M059J (cell line): ENCODE measurements around the gene SLC10A7. TPM values are rescaled to one million over a fixed set of nuclear protein-coding genes. Genes with fewer than 3 reads are reported as not detected.
A peak's percentile ranks its signal among the peaks of the same experiment; 100 is the strongest.

Experiments
- DNase-seq: peaks from one replicate; pipeline ENCODE4 v3.0.0-alpha.2; 2012; ENCODE audit warnings: low read depth
- total RNA-seq: library from RNA; depleted of rRNA; stranded (reverse); fragments of >200 nt; shearing (Covaris generic); gene quantifications from 2 replicates; pipeline ENCODE4 v1.2.3, GENCODE V29; 2014; rRNA removed

SLC10A7 gene, protein sequence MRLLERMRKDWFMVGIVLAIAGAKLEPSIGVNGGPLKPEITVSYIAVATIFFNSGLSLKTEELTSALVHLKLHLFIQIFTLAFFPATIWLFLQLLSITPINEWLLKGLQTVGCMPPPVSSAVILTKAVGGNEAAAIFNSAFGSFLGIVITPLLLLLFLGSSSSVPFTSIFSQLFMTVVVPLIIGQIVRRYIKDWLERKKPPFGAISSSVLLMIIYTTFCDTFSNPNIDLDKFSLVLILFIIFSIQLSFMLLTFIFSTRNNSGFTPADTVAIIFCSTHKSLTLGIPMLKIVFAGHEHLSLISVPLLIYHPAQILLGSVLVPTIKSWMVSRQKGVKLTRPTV
- 8.7 and 10.3 TPM in 2 replicates for total RNA-seq

GRCh38 chr4:146521541-146522097, at the start of gene SLC10A7:
SLC10A7 (minus strand) TSS chr4:146521940; CDS start chr4:146521717, 223 bp downstream.
- DNase-seq: peak; percentile 71

DNA sequence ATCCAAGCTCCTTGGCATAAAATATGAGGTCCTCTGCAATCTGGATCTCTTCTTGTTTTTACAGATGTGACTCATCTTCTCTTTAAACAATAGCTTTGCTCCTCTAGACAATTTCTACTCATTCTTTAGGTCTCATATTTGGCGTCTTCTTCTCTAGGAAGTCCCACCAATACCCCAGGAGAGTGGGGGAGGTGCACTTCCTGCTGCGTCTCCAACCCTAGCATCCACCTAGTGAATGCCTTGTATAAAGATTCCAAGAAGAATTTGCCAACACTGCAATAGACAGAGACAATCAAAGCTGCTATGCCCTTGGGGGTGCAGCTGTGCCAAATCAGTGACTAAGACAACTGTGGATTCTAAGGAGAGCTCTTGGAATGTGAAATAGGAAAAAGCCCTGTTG, 45.7 kb upstream of the SLC10A7 start:
- peak; percentile 23 for DNase-seq

- no peak for DNase-seq
Measured at GRCh38 chr4:146564492-146564891, 42.8 kb upstream of the SLC10A7 start.

GRCh38 chr4:146550161-146550560, 28.4 kb upstream of the SLC10A7 start:
- DNase-seq: no peak

GRCh38 chr4:146548443-146548842, 26.7 kb upstream of the SLC10A7 start:
- no peak for DNase-seq

DNA sequence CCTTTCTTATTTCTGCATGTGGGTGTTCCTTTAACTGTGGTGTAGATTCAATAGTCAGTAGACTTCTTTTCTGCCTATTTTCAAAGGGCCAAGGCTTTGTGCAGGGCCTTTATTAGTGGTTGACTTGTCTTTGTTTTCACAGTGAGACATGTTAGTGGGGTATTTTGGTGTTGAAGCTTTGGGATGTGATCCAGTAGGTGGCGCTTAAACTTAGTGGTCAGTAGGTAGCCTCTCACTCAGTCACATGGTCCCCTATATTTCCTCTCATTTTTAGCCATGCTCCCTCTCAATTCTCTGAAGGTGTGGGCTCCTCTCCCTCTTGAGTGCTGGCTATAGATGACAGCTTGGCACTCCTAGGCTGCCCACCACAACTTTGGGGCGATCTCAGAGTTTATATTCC, 23.4 kb upstream of the SLC10A7 start:
- DNase-seq: peak; percentile 26

DNA sequence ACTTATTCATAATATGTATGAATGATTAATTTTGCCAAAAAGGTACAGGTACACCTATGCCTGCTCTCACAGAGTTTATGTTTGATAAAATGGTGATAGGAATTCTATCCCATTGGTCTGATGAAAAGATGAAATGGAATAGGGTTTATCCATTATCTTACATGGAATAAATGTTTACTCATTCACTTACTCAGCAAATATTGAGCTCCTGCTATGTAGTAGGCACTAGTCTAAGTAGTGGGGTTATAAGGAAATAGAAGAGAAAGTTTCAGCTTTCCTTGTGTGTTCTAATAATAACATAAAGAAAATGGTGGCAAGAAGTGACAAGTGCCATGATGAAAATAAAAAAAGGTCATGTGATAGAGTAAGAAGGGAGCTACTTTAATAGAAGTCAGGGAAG, 12.4 kb upstream of the SLC10A7 start:
- DNase-seq: no peak

- no peak for DNase-seq
Measured at GRCh38 chr4:146525754-146526153, 4.0 kb upstream of the SLC10A7 start.

DNA sequence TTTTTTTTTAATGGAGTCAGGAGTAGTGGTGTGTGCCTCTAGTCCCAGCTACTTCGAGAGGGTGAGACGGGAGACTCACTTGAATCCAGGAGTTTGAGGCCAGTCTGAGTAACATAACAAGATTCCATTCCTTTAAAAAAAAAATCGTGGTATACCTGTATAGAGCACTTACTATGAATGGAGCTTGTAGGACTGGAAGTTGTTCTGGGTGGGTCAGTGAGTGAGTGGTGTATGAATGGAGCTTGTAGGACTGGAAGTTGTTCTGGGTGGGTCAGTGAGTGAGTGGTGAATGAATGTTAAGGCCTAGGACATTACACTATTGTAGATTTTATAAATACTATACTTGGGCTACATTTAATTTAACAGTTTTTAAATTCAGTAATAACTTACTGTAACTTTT, 2.9 kb upstream of the SLC10A7 start:
- no peak for DNase-seq

DNA sequence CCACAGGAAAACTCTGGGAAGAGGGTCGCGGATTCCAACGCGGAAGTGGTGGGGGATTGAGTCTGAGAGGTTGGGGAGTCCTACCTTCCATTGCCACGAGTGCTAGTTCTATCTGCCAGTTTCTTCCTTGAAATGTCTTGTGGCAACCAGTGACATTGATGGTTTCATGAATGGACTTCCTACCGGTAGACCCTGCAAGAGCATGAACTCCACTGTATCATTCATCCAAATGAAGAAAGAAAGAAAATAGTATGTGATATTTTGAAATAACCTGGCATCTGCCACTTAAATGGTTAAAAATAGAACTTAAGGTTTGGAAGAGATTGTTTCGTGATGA, 1.1 kb upstream of the SLC10A7 start:
- DNase-seq: peak; percentile 12

- peak; percentile 80 for DNase-seq
Measured at GRCh38 chr4:146522098-146522868, 543 bp upstream of the SLC10A7 start.

DNA sequence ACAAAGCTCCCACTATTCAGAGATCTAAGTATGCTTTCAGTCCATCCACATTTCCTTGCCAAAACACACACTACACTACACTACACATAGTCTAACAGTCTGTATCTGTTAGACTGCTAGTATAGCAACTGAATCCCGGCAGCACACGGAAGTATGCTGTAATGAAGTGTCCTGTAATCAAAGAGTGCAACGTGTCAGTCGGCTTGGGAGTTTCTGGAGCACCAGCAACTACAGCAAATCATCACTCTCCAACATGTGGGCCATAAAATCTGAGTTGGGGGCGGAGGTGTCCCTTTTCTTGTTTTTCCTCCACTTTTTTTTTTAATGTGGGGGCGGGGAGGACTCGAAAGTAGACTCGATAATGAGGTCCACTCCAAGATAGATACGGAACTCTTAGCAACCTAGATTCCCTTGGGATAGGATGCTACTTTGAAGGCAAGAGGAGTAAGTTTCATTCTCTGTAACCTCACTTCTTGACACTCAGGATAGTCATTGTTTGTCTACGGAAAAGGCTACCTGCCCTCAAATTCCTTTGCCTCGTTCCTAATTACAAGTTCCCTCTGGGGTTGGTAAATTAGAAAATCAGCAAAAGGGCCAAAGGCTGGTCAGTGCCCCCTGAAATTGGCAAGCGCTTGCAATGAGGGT, 722 bp downstream of the SLC10A7 start:
- DNase-seq: peak; percentile 60

DNA sequence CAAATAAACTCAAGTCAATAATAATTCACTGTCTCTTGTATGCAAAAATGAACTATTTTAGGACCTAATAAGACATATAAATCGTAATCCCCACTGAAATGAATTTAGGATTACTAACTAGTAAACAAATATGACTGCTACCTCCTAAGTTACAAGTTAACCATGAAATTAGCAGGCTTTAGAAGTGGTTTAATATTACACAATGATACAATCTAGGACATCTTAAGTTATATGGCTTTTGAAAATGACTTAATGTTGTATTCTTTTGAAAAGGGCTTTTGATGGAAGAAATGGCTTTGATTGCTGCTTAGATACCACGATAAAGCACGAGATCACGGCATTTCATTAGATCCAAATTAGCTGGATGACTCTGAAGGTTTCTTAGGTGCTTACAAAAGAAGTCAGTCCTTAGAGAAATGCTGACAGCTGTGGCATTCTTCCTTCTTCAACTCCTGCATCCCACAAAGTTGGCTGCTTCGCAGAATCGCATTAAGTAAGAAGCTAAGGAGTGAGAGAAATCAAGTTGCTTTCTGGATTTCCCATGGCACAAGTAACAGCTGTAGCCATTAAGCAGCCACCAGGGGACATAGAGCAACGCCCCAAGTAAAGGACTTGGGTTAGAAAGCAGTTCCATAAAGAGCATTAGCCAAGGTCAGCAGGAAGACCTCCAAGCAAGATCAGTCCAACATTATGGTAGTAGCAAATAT, 6.9 kb downstream of the SLC10A7 start:
- DNase-seq: no peak

GRCh38 chr4:146513548-146513947, 8.2 kb downstream of the SLC10A7 start:
- DNase-seq: no peak

- DNase-seq: no peak
Measured at GRCh38 chr4:146511381-146511780, 10.4 kb downstream of the SLC10A7 start.

GRCh38 chr4:146510942-146511341, 10.8 kb downstream of the SLC10A7 start:
- DNase-seq: no peak

- no peak for DNase-seq
Measured at GRCh38 chr4:146508229-146508939, 13.4 kb downstream of the SLC10A7 start.

DNA sequence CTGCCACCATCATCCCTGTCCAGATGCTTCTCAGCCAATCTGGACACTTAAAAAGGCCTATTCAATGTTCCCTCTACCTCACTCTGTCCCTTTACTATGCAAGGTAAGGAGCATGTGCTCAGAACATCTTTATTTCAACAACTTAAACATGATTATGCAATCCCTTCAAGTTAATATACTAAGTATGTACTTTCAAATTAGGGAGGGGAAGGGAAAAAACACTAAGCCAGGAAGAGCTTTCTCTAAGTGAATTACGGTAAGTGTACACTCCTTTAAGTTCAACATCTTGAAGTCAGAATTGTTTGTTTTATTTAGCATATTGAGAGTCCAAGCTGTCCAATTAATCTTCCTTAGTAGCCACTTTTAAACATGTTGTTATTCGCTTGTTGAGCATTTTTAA, 14.1 kb downstream of the SLC10A7 start:
- no peak for DNase-seq

DNA sequence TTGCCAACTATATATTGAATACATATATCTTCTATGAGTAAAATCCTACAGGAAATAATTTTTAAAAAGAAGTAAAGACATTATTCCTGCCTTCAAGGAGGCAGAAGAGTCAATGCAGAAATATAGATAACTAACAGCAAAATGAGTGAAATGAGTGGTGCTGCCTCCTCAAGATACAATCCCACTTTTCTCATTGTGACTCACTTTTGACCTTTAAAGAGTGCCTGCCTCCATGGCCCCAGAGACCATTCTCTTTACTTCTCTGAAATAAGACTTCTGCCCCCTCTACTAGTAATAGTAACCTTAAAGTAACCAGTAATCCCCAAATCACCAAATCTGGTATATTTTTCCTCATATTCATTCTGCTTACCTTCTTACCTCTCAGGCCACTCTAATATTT, 15.5 kb downstream of the SLC10A7 start:
- no peak for DNase-seq

- DNase-seq: no peak
Measured at GRCh38 chr4:146500216-146500615, 21.5 kb downstream of the SLC10A7 start.

- DNase-seq: no peak
Measured at GRCh38 chr4:146498291-146498690, 23.4 kb downstream of the SLC10A7 start.
